ENCODE results near the gene AANAT.

The AANAT gene

GRCh38 chr17:76431509-76431908 lies 35.9 kb upstream of the AANAT start:
- peaks cover 85% of the 10 kb centered on the region for H3K79me2 ChIP-seq (ENCODE audit: insufficient read depth, low read length)
- no peak for TF ChIP-seq EZH2phosphoT487 (IDR thresholded peaks at IDR 0.05; ENCODE audit: borderline replicate concordance)
- TF ChIP-seq, protein P1, sequence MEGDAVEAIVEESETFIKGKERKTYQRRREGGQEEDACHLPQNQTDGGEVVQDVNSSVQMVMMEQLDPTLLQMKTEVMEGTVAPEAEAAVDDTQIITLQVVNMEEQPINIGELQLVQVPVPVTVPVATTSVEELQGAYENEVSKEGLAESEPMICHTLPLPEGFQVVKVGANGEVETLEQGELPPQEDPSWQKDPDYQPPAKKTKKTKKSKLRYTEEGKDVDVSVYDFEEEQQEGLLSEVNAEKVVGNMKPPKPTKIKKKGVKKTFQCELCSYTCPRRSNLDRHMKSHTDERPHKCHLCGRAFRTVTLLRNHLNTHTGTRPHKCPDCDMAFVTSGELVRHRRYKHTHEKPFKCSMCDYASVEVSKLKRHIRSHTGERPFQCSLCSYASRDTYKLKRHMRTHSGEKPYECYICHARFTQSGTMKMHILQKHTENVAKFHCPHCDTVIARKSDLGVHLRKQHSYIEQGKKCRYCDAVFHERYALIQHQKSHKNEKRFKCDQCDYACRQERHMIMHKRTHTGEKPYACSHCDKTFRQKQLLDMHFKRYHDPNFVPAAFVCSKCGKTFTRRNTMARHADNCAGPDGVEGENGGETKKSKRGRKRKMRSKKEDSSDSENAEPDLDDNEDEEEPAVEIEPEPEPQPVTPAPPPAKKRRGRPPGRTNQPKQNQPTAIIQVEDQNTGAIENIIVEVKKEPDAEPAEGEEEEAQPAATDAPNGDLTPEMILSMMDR (conservative IDR thresholded peaks at IDR 0.05; ENCODE audit: low read length), result no peak
- H3K9me3 ChIP-seq (ENCODE audit: insufficient read depth, low read depth, low read length), result no peaks in the 10 kb centered on the region
- no peak overlapping the region for H2AFZ ChIP-seq (ENCODE audit: low read length)
- H3K9me2 ChIP-seq (replicated peaks; ENCODE audit: low read depth, low read length), result no peaks in the 10 kb centered on the region
- peaks cover 28% of the 10 kb centered on the region for H4K20me1 ChIP-seq (ENCODE audit: insufficient read depth, low read length, poor library complexity, severe bottlenecking)
- no peaks in the 10 kb centered on the region for H3K27me3 ChIP-seq (ENCODE audit: insufficient read depth, low read length, poor library complexity, severe bottlenecking)
- H3K4me2 ChIP-seq (ENCODE audit: low read depth, low read length, poor library complexity, severe bottlenecking), result no peak overlapping the region
- H3K36me3 ChIP-seq (ENCODE audit: insufficient read depth, low read length), result peaks cover 8% of the 10 kb centered on the region; the same call in 1 of the 2 replicates
- H3F3A ChIP-seq (ENCODE audit: low read depth), result no peaks in the 10 kb centered on the region
- peaks cover 6% of the 10 kb centered on the region for H3K4me1 ChIP-seq (ENCODE audit: insufficient read depth, low read length, poor library complexity, severe bottlenecking)
- no peak overlapping the region for H3K9ac ChIP-seq (ENCODE audit: low read depth, low read length, poor library complexity, severe bottlenecking)
- no peak overlapping the region for H3K4me3 ChIP-seq (ENCODE audit: low read length, poor library complexity, severe bottlenecking)

DNA sequence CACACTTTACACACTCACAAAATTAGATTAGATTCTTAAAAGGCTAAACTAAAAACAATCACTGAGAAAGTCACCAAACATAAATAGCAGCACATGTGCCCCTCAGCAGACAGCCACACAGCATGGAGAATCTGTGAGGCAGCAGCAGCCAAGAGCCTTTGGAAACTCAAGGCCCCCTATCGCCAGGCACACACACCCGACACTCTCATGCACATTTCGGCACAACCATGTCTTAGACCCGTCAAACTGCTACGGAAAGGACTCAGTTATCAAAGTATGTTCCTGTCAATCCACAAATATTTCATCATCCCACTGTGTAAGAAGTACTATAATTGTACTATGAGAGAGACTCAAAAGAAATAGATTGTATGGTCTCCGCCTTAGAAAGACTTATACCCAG lies 35.4 kb upstream of the AANAT start:
- peaks cover 6% of the 10 kb centered on the region for H3K4me1 ChIP-seq (ENCODE audit: insufficient read depth, low read length, poor library complexity, severe bottlenecking)
- no peaks in the 10 kb centered on the region for H3K9me3 ChIP-seq (ENCODE audit: insufficient read depth, low read depth, low read length)
- H3F3A ChIP-seq (ENCODE audit: low read depth), result no peaks in the 10 kb centered on the region
- no peak overlapping the region for H3K9ac ChIP-seq (ENCODE audit: low read depth, low read length, poor library complexity, severe bottlenecking)
- no peak overlapping the region for H2AFZ ChIP-seq (ENCODE audit: low read length)
- no peak overlapping the region for H3K4me2 ChIP-seq (ENCODE audit: low read depth, low read length, poor library complexity, severe bottlenecking)
- H3K36me3 ChIP-seq (ENCODE audit: insufficient read depth, low read length), result peaks cover 8% of the 10 kb centered on the region; the same call in 1 of the 2 replicates
- H4K20me1 ChIP-seq (ENCODE audit: insufficient read depth, low read length, poor library complexity, severe bottlenecking), result peaks cover 28% of the 10 kb centered on the region
- H3K9me2 ChIP-seq (replicated peaks; ENCODE audit: low read depth, low read length), result no peaks in the 10 kb centered on the region
- no peaks in the 10 kb centered on the region for H3K27me3 ChIP-seq (ENCODE audit: insufficient read depth, low read length, poor library complexity, severe bottlenecking)
- TF ChIP-seq, protein P1 (conservative IDR thresholded peaks at IDR 0.05; ENCODE audit: low read length), result no peak
- TF ChIP-seq EZH2phosphoT487 (IDR thresholded peaks at IDR 0.05; ENCODE audit: borderline replicate concordance), result no peak
- peaks cover 85% of the 10 kb centered on the region for H3K79me2 ChIP-seq (ENCODE audit: insufficient read depth, low read length)
- H3K4me3 ChIP-seq (ENCODE audit: low read length, poor library complexity, severe bottlenecking), result no peak overlapping the region

DNA sequence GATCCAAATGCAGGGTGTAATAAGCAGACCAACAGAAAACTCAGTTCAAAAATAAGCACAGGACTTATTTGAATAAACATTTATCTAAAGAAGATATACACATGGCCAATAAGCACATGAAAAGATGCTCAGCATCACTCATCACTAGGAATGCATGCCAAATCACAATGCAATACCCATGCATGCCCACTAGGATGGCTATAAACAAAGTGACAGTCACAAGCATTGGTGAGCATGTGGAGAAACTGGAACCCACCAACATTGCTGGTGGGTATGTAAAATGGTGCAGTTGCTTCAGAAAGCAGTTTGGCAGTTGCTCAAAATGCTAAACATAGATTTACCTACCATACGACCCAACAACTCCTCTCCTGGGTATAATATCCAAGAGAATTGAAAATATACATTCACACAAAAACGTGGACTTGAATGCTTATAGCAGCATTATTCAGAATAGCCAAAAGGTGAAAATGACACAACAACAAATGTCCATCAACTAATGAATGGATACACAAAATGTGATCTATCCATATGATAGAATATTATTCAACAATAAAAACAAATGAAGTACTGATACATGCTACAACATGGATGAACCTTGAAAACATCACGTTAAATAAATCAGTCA lies 34.6 kb upstream of the AANAT start:
- H3F3A ChIP-seq (ENCODE audit: low read depth), result no peaks in the 10 kb centered on the region
- peaks cover 6% of the 10 kb centered on the region for H3K4me1 ChIP-seq (ENCODE audit: insufficient read depth, low read length, poor library complexity, severe bottlenecking)
- H3K36me3 ChIP-seq (ENCODE audit: insufficient read depth, low read length), result peaks cover 8% of the 10 kb centered on the region; the same call in 1 of the 2 replicates
- H3K27me3 ChIP-seq (ENCODE audit: insufficient read depth, low read length, poor library complexity, severe bottlenecking), result no peaks in the 10 kb centered on the region
- H4K20me1 ChIP-seq (ENCODE audit: insufficient read depth, low read length, poor library complexity, severe bottlenecking), result peaks cover 28% of the 10 kb centered on the region
- H3K4me3 ChIP-seq (ENCODE audit: low read length, poor library complexity, severe bottlenecking), result no peak overlapping the region
- H3K9me3 ChIP-seq (ENCODE audit: insufficient read depth, low read depth, low read length), result no peaks in the 10 kb centered on the region
- H3K9ac ChIP-seq (ENCODE audit: low read depth, low read length, poor library complexity, severe bottlenecking), result no peak overlapping the region
- TF ChIP-seq, protein P1 (conservative IDR thresholded peaks at IDR 0.05; ENCODE audit: low read length), result peak; percentile 71
- TF ChIP-seq EZH2phosphoT487 (IDR thresholded peaks at IDR 0.05; ENCODE audit: borderline replicate concordance), result no peak
- no peak overlapping the region for H2AFZ ChIP-seq (ENCODE audit: low read length)
- no peaks in the 10 kb centered on the region for H3K9me2 ChIP-seq (replicated peaks; ENCODE audit: low read depth, low read length)
- no peak overlapping the region for H3K4me2 ChIP-seq (ENCODE audit: low read depth, low read length, poor library complexity, severe bottlenecking)
- H3K79me2 ChIP-seq (ENCODE audit: insufficient read depth, low read length), result peaks cover 87% of the 10 kb centered on the region
